ENCODE data around the gene PEX7. TPM values are rescaled to one million over a fixed set of nuclear protein-coding genes. Genes with fewer than 3 reads are reported as not detected.

The PEX7 gene
- total RNA-seq, 1 experiment from 2014 or later: 6.4 TPM

DNA sequence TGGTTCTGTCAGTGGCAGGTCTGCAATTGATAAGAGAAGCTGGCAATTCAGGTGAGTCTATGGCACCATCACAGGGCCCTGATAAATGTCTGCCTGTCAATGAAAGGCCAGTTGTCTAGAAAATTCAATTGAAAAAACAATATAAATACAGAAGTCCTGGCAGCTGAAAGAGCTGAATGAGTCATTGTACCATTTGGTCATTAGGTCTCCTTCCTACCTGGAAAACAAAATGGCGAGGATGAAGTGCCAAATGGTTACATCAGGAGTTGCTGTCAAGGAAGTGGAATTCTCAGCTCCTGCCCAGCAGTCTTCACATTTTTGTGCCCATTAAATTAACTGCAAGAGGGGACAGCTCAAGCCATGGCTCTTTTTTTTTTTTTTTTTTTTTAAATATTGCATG lies 37.7 kb downstream of the PEX7 start:
- Histone ChIP-seq H3K4me3 (ENCODE audit: low read depth, low read length) (no peak overlapping the region), H3K4me1 (no peaks in the 10 kb centered on the region), H3K27me3 (replicated peaks; ENCODE audit: control insufficient read depth, insufficient read depth, low read length) (no peaks in the 10 kb centered on the region), H3K36me3 (ENCODE audit: control insufficient read depth, insufficient read depth, low read length) (no peaks in the 10 kb centered on the region), H3K9me3 (no peaks in the 10 kb centered on the region)
- BruUV-seq (replicated peaks): no TSS peak
- Mint-ChIP-seq H3K4me3 (ENCODE audit: unreplicated experiment) (no peak overlapping the region), H3K27ac (ENCODE audit: unreplicated experiment) (no peak overlapping the region), H3K36me3 (ENCODE audit: insufficient read depth, unreplicated experiment) (peaks cover 7% of the 10 kb centered on the region), H3K9me3 (ENCODE audit: unreplicated experiment) (no peaks in the 10 kb centered on the region), H3K4me1 (ENCODE audit: low read depth, unreplicated experiment) (no peaks in the 10 kb centered on the region), H3K27me3 (ENCODE audit: insufficient read depth, unreplicated experiment) (no peaks in the 10 kb centered on the region)
- intact Hi-C loops (cut with micrococcal nuclease; ENCODE audit: unreplicated experiment): loop anchor here (5.0 kb wide), 1 partner anchor 67 kb away; no protein-coding TSS in a partner anchor
- ChIA-PET CTCF (interaction anchor here (0.7 kb wide), 1 partner anchor 68 kb away, joined by 6 read pairs; the partner anchor contains the start of gene MAP3K5), POLR2A (no interaction called here)
- TF ChIP-seq, protein P1, sequence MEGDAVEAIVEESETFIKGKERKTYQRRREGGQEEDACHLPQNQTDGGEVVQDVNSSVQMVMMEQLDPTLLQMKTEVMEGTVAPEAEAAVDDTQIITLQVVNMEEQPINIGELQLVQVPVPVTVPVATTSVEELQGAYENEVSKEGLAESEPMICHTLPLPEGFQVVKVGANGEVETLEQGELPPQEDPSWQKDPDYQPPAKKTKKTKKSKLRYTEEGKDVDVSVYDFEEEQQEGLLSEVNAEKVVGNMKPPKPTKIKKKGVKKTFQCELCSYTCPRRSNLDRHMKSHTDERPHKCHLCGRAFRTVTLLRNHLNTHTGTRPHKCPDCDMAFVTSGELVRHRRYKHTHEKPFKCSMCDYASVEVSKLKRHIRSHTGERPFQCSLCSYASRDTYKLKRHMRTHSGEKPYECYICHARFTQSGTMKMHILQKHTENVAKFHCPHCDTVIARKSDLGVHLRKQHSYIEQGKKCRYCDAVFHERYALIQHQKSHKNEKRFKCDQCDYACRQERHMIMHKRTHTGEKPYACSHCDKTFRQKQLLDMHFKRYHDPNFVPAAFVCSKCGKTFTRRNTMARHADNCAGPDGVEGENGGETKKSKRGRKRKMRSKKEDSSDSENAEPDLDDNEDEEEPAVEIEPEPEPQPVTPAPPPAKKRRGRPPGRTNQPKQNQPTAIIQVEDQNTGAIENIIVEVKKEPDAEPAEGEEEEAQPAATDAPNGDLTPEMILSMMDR (IDR thresholded peaks at IDR 0.05; ENCODE audit: insufficient read depth in 1 of 2, low read depth in 1 of 2, low read length in 1 of 2, severe bottlenecking in 1 of 2, unreplicated experiment in 1 of 2): no peak
- no peak for DNase-seq

DNA sequence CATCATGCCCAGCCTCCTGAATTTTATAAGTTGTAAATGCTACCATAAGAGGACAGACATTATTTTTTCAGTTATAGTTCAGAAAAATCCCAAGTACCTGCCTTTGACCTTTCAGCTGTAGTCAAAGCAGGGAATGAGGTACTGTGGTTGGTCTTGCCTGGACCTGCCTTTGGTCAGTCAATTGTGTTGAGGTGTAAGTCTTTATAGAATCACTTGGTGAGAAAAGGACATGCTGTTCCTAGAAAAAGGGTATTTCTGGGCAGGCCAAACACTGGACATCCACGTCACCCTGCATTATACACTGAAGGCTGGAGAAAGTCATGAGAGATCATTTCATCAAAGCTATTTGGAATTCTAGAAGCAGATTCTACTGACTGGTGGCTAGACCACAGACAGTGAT lies 40.3 kb downstream of the PEX7 start:
- H3K27ac Mint-ChIP-seq (ENCODE audit: unreplicated experiment): no peak overlapping the region
- TF ChIP-seq, protein P1 (IDR thresholded peaks at IDR 0.05; ENCODE audit: insufficient read depth in 1 of 2, low read depth in 1 of 2, low read length in 1 of 2, severe bottlenecking in 1 of 2, unreplicated experiment in 1 of 2): no peak
- H3K4me3 ChIP-seq (ENCODE audit: low read depth, low read length): no peak overlapping the region
- H3K9me3 ChIP-seq: no peaks in the 10 kb centered on the region
- no peaks in the 10 kb centered on the region for H3K9me3 Mint-ChIP-seq (ENCODE audit: unreplicated experiment)
- no peaks in the 10 kb centered on the region for H3K27me3 ChIP-seq (replicated peaks; ENCODE audit: control insufficient read depth, insufficient read depth, low read length)
- no peak for DNase-seq
- no peak overlapping the region for H3K4me3 Mint-ChIP-seq (ENCODE audit: unreplicated experiment)
- BruUV-seq (replicated peaks): no TSS peak
- H3K27me3 Mint-ChIP-seq (ENCODE audit: insufficient read depth, unreplicated experiment): no peaks in the 10 kb centered on the region
- no peaks in the 10 kb centered on the region for H3K4me1 ChIP-seq
- ChIA-PET POLR2A (no interaction called here), CTCF (no interaction called here)
- intact Hi-C loops (cut with micrococcal nuclease; ENCODE audit: unreplicated experiment): loop anchor here (5.0 kb wide), 1 partner anchor 65 kb away; no protein-coding TSS in a partner anchor
- no peaks in the 10 kb centered on the region for H3K4me1 Mint-ChIP-seq (ENCODE audit: low read depth, unreplicated experiment)
- no peaks in the 10 kb centered on the region for H3K36me3 ChIP-seq (ENCODE audit: control insufficient read depth, insufficient read depth, low read length)
- no peaks in the 10 kb centered on the region for H3K36me3 Mint-ChIP-seq (ENCODE audit: insufficient read depth, unreplicated experiment)

DNA sequence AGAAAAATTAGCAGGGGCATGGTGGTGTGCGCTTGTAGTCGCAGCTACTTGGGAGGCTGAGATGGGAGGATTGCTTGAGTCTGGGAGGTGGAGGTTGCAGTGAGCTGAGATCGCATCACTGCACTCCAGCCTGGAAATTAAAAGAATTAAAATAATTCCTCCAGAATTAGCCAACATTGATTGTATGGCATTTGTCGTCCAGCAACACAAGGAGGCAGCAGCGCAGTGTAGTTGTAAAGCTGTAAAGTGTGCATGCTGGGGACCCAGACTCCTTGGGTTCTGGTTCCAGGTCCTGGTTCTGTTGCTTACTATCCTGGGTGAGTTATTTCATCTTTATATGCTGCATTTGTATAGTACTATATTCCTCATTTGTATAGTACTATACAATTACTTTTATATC lies 41.4 kb downstream of the PEX7 start:
- no peak overlapping the region for H3K4me3 Mint-ChIP-seq (ENCODE audit: unreplicated experiment)
- POLR2A ChIA-PET: no interaction called here
- no peaks in the 10 kb centered on the region for H3K9me3 Mint-ChIP-seq (ENCODE audit: unreplicated experiment)
- no peak overlapping the region for H3K27ac Mint-ChIP-seq (ENCODE audit: unreplicated experiment)
- no peaks in the 10 kb centered on the region for H3K9me3 ChIP-seq
- no peaks in the 10 kb centered on the region for H3K4me1 Mint-ChIP-seq (ENCODE audit: low read depth, unreplicated experiment)
- no peaks in the 10 kb centered on the region for H3K27me3 ChIP-seq (replicated peaks; ENCODE audit: control insufficient read depth, insufficient read depth, low read length)
- BruUV-seq (replicated peaks): no TSS peak
- no peaks in the 10 kb centered on the region for H3K4me1 ChIP-seq
- TF ChIP-seq, protein P1 (IDR thresholded peaks at IDR 0.05; ENCODE audit: insufficient read depth in 1 of 2, low read depth in 1 of 2, low read length in 1 of 2, severe bottlenecking in 1 of 2, unreplicated experiment in 1 of 2): peak in 1 of 2 experiments; percentile 7
- no peaks in the 10 kb centered on the region for H3K36me3 Mint-ChIP-seq (ENCODE audit: insufficient read depth, unreplicated experiment)
- H3K4me3 ChIP-seq (ENCODE audit: low read depth, low read length): no peak overlapping the region
- no peaks in the 10 kb centered on the region for H3K36me3 ChIP-seq (ENCODE audit: control insufficient read depth, insufficient read depth, low read length)
- intact Hi-C loops (cut with micrococcal nuclease; ENCODE audit: unreplicated experiment): loop anchor here (5.0 kb wide), 1 partner anchor 64 kb away; no protein-coding TSS in a partner anchor
- H3K27me3 Mint-ChIP-seq (ENCODE audit: insufficient read depth, unreplicated experiment): no peaks in the 10 kb centered on the region
- no peak for DNase-seq
- CTCF ChIA-PET: no interaction called here
